Measurements from ENCODE around the gene LRP4. TPM values are rescaled to one million over a fixed set of nuclear protein-coding genes. Genes with fewer than 3 reads are reported as not detected.

The LRP4 gene
- total RNA-seq, 1 experiment from 2014 or later: 9.6 TPM

DNA sequence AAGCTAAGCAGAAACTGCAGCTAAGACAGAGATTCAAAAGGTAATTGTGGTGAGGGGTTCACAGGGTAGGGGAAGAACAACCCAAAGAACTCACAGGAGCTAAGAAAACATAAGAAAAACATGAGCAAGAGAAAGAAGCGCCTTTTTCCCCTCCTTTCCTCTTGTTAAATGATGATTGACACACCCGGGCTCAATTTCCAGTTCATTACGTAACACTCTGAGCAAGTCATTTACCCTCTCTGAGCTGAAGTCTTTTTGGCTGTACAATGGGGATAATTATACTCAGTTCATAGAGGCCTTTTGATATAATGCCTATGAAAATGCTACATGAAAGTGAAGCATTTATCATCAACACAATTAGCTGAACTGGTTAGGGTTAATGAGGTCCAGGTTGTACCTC is 17.2 kb downstream of the LRP4 start:
- H2AFZ ChIP-seq: no peak overlapping the region
- H3F3A ChIP-seq (ENCODE audit: insufficient read depth, low read depth): peaks cover 22% of the 10 kb centered on the region
- H3K27ac ChIP-seq: no peak overlapping the region
- H3K4me2 ChIP-seq: 0 out of 2 replicates have a peak overlapping the region, but pooled peaks have one; percentile 11
- no peaks in the 10 kb centered on the region for H3K9me2 ChIP-seq (ENCODE audit: insufficient read depth)
- H3K4me3 ChIP-seq: no peak overlapping the region
- intact Hi-C loops (cut with micrococcal nuclease; ENCODE audit: unreplicated experiment): no loop called here
- no peaks in the 10 kb centered on the region for H3K79me2 ChIP-seq (ENCODE audit: low read depth)
- no TSS peak for BruUV-seq (replicated peaks)
- TF ChIP-seq, protein P1, sequence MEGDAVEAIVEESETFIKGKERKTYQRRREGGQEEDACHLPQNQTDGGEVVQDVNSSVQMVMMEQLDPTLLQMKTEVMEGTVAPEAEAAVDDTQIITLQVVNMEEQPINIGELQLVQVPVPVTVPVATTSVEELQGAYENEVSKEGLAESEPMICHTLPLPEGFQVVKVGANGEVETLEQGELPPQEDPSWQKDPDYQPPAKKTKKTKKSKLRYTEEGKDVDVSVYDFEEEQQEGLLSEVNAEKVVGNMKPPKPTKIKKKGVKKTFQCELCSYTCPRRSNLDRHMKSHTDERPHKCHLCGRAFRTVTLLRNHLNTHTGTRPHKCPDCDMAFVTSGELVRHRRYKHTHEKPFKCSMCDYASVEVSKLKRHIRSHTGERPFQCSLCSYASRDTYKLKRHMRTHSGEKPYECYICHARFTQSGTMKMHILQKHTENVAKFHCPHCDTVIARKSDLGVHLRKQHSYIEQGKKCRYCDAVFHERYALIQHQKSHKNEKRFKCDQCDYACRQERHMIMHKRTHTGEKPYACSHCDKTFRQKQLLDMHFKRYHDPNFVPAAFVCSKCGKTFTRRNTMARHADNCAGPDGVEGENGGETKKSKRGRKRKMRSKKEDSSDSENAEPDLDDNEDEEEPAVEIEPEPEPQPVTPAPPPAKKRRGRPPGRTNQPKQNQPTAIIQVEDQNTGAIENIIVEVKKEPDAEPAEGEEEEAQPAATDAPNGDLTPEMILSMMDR (conservative IDR thresholded peaks at IDR 0.05): no peak
- TF ChIP-seq EZH2 (IDR thresholded peaks at IDR 0.05; ENCODE audit: low read depth): no peak
- peak in 1 of 2 experiments; percentile 56 for DNase-seq
- no peaks in the 10 kb centered on the region for H3K27me3 ChIP-seq (ENCODE audit: insufficient read depth, low read depth)
- H3K4me1 ChIP-seq (replicated peaks; ENCODE audit: insufficient read depth): peaks cover 37% of the 10 kb centered on the region
- no peaks in the 10 kb centered on the region for H3K9me3 ChIP-seq (ENCODE audit: insufficient read depth, low read depth)
- CTCF ChIA-PET: no interaction called here
- H3K36me3 ChIP-seq (ENCODE audit: low read depth): no peaks in the 10 kb centered on the region
- POLR2A ChIA-PET (ENCODE audit: unreplicated experiment): no interaction called here
- no peaks in the 10 kb centered on the region for H4K20me1 ChIP-seq (ENCODE audit: insufficient read depth)

DNA sequence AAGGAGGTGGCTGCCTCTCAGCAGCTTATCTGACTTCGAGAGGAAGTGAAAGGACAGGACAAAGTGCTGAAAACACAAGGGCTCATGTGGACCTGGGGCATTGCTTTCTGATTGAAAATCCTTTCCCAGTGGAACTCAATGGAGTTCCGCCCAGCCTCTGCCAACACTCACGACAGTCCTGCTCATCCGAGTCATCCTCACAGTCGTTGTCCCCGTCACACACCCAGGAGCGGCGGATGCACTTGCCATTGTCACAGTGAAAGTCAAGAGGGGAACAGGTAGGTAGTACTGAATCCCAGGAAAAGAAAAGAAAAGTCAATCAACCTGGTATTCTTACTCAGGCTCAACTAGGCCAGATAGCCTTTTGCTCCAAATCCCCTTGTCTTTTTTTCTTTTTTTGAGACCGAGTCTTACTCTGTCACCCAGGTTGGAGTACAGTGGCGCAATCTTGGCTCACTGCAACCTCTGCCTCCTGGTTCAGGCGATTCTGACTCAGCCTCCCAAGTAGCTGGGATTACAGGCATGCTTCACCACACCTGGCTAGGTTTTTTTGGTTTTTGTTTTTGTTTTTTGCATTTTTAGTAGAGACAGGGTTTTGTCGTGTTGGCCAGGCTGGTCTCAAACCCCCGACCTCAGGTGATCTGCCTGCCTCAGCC is 18.1 kb downstream of the LRP4 start:
- ChIA-PET POLR2A (ENCODE audit: unreplicated experiment) (no interaction called here), CTCF (no interaction called here)
- intact Hi-C loops (cut with micrococcal nuclease; ENCODE audit: unreplicated experiment): no loop called here
- TF ChIP-seq, protein P1 (conservative IDR thresholded peaks at IDR 0.05): no peak
- no peak for TF ChIP-seq EZH2 (IDR thresholded peaks at IDR 0.05; ENCODE audit: low read depth)
- Histone ChIP-seq H3K4me3 (no peak overlapping the region), H2AFZ (no peak overlapping the region; the same call in 1 of the 2 replicates), H3K79me2 (ENCODE audit: low read depth) (no peaks in the 10 kb centered on the region), H3K4me2 (peak overlapping the region; percentile 37; the same call in 1 of the 2 replicates), H3K27me3 (ENCODE audit: insufficient read depth, low read depth) (no peaks in the 10 kb centered on the region), H3K9me2 (ENCODE audit: insufficient read depth) (no peaks in the 10 kb centered on the region), H3K27ac (no peak overlapping the region), H3K9me3 (ENCODE audit: insufficient read depth, low read depth) (no peaks in the 10 kb centered on the region), H3F3A (ENCODE audit: insufficient read depth, low read depth) (peaks cover 22% of the 10 kb centered on the region), H3K4me1 (replicated peaks; ENCODE audit: insufficient read depth) (peaks cover 37% of the 10 kb centered on the region), H3K36me3 (ENCODE audit: low read depth) (no peaks in the 10 kb centered on the region), H4K20me1 (ENCODE audit: insufficient read depth) (no peaks in the 10 kb centered on the region)
- peak in 1 of 2 experiments; percentile 78 for DNase-seq
- BruUV-seq (replicated peaks): no TSS peak

DNA sequence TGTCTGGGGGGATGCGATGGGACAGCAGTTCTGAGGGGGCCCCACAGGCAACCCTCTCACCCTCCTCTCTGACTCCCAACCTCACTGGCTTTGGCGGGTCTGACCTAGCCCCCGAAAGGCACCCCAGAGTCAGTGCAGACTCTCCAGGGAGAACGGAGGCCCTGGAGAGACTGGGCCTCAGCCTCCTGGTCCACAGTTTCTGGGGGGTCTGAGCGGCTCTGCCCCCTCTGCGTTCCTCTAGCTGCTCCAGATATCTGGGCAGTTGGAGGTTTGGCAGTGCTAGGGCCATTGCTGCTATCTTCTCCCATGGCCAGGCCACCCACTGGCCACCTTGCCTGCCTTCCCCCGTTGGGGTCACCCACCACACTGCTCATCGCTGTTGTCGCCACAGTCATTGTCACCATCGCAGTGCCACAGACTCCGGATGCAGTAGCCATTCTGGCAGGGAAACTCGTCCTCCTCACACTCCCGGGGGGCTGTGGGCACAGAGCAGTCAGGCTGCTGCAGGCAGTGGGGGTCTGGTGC is 18.8 kb downstream of the LRP4 start:
- intact Hi-C loops (cut with micrococcal nuclease; ENCODE audit: unreplicated experiment): no loop called here
- H3K4me3 ChIP-seq: no peak overlapping the region
- ChIA-PET CTCF (no interaction called here), POLR2A (ENCODE audit: unreplicated experiment) (no interaction called here)
- no peak for DNase-seq
- H3F3A ChIP-seq (ENCODE audit: insufficient read depth, low read depth): peaks cover 22% of the 10 kb centered on the region
- no peaks in the 10 kb centered on the region for H3K36me3 ChIP-seq (ENCODE audit: low read depth)
- TF ChIP-seq, protein P1 (conservative IDR thresholded peaks at IDR 0.05): no peak
- no peak for TF ChIP-seq EZH2 (IDR thresholded peaks at IDR 0.05; ENCODE audit: low read depth)
- no peaks in the 10 kb centered on the region for H3K9me3 ChIP-seq (ENCODE audit: insufficient read depth, low read depth)
- no peak overlapping the region for H3K4me2 ChIP-seq
- H3K27ac ChIP-seq: no peak overlapping the region
- peaks cover 37% of the 10 kb centered on the region for H3K4me1 ChIP-seq (replicated peaks; ENCODE audit: insufficient read depth)
- no peaks in the 10 kb centered on the region for H4K20me1 ChIP-seq (ENCODE audit: insufficient read depth)
- BruUV-seq (replicated peaks): no TSS peak
- H2AFZ ChIP-seq: no peak overlapping the region; the same call in 1 of the 2 replicates
- H3K27me3 ChIP-seq (ENCODE audit: insufficient read depth, low read depth): no peaks in the 10 kb centered on the region
- H3K79me2 ChIP-seq (ENCODE audit: low read depth): no peaks in the 10 kb centered on the region
- H3K9me2 ChIP-seq (ENCODE audit: insufficient read depth): no peaks in the 10 kb centered on the region

Data from PC-9 (cell line).